Skeletal muscle tissue (tissue), 4 donors: ENCODE data around the gene PEX10. TPM values are rescaled to one million over a fixed set of nuclear protein-coding genes. Genes with fewer than 3 reads are reported as not detected.
"Not testable (repeated sequence)": the region's sequence is repeated elsewhere in the genome, so short reads cannot be mapped to it uniquely, and the experiment has no call there.

ENCODE experiments used
- H3K27ac ChIP-seq: one replicate; pipeline ENCODE4 v1.7.0; 2013; ENCODE audit warnings: mild to moderate bottlenecking, low read depth, low read length, inconsistent platforms
- H3K27me3 ChIP-seq, 3 donors: one replicate each; pipeline ENCODE4 v1.7.0; 2013; ENCODE audit warnings: low read length in 3 of 3; ENCODE audit not compliant: control insufficient read depth in 3 of 3, insufficient read depth in 3 of 3
- H3K36me3 ChIP-seq, 3 donors: one replicate each; pipeline ENCODE4 v1.7.0; 2013; ENCODE audit warnings: low read length in 3 of 3; ENCODE audit not compliant: control insufficient read depth in 3 of 3, insufficient read depth in 3 of 3
- H3K4me1 ChIP-seq, 3 donors: one replicate each; pipeline ENCODE4 v1.7.0; 2013; ENCODE audit warnings: low read length in 3 of 3, mild to moderate bottlenecking in 3 of 3; ENCODE audit not compliant: control insufficient read depth in 3 of 3, insufficient read depth in 3 of 3
- H3K4me3 ChIP-seq, 3 donors: one replicate each; pipeline ENCODE4 v1.7.0; 2013; ENCODE audit warnings: low read length in 3 of 3
- H3K9ac ChIP-seq, 3 donors: one replicate each; pipeline ENCODE4 v1.7.0; 2013; ENCODE audit warnings: low read length in 3 of 3, mild to moderate bottlenecking in 3 of 3, moderate library complexity in 2 of 3, low read depth in 1 of 3
- H3K9me3 ChIP-seq, 3 donors: one replicate each; pipeline ENCODE4 v1.7.0; 2013; ENCODE audit warnings: low read length in 3 of 3; ENCODE audit not compliant: control insufficient read depth in 3 of 3
- total RNA-seq: library from RNA; depleted of rRNA; stranded (reverse); fragments of >200 nt; gene quantifications from one replicate; pipeline ENCODE4 v1.2.3, GENCODE V29; 2014
- donor health status: Osteomylitis.

Gene PEX10
- total RNA-seq, 1 donor from 2014 or later, result 27.1 TPM

GRCh38 chr1:2444138-2444591, 31.8 kb upstream of the PEX10 start:
- Histone ChIP-seq H3K4me1 (peaks cover 0 to 2% (median 0%) of the 10 kb centered on the region in 3 donors), H3K36me3 (no peaks in the 10 kb centered on the region), H3K4me3 (no peak overlapping the region), H3K9ac (no peak overlapping the region), H3K9me3 (no peaks in the 10 kb centered on the region), H3K27ac (no peak overlapping the region), H3K27me3 (peaks cover 62 to 69% (median 64%) of the 10 kb centered on the region in 3 donors)

- no peak overlapping the region for H3K4me3 ChIP-seq
- peaks cover 60 to 71% (median 65%) of the 10 kb centered on the region in 3 donors for H3K27me3 ChIP-seq
- H3K9ac ChIP-seq, result no peak overlapping the region
Observed at GRCh38 chr1:2443277-2444137, 31.1 kb upstream of the PEX10 start.

GRCh38 chr1:2442661-2443060, 30.3 kb upstream of the PEX10 start:
- H3K36me3 ChIP-seq, result no peaks in the 10 kb centered on the region
- H3K4me3 ChIP-seq, result no peak overlapping the region
- peaks cover 0 to 2% (median 0%) of the 10 kb centered on the region in 3 donors for H3K4me1 ChIP-seq
- no peak overlapping the region for H3K27ac ChIP-seq
- H3K9ac ChIP-seq, result no peak overlapping the region
- H3K9me3 ChIP-seq, result no peaks in the 10 kb centered on the region
- H3K27me3 ChIP-seq, result peaks cover 60 to 68% (median 65%) of the 10 kb centered on the region in 3 donors

More at GRCh38 chr1:2443277-2444137, 31.1 kb upstream of the PEX10 start:
- Histone ChIP-seq H3K9me3 (no peaks in the 10 kb centered on the region), H3K27ac (no peak overlapping the region), H3K36me3 (no peaks in the 10 kb centered on the region), H3K4me1 (peaks cover 0 to 2% (median 0%) of the 10 kb centered on the region in 3 donors)

GRCh38 chr1:2441746-2442145, 29.4 kb upstream of the PEX10 start:
- H3K36me3 ChIP-seq, result no peaks in the 10 kb centered on the region
- no peaks in the 10 kb centered on the region for H3K9me3 ChIP-seq
- peaks cover 53 to 62% (median 60%) of the 10 kb centered on the region in 3 donors for H3K27me3 ChIP-seq
- H3K9ac ChIP-seq, result no peak overlapping the region
- H3K4me1 ChIP-seq, result peaks cover 0 to 2% (median 0%) of the 10 kb centered on the region in 3 donors
- H3K4me3 ChIP-seq, result no peak overlapping the region
- no peak overlapping the region for H3K27ac ChIP-seq

- not testable (repeated sequence) for H3K9ac ChIP-seq, H3K9me3 ChIP-seq, H3K4me3 ChIP-seq, H3K36me3 ChIP-seq, H3K4me1 ChIP-seq, H3K27ac ChIP-seq
- peaks cover 42 to 57% (median 55%) of the 10 kb centered on the region in 3 donors for H3K27me3 ChIP-seq
Observed at GRCh38 chr1:2440346-2440745, 28.0 kb upstream of the PEX10 start.

- Histone ChIP-seq H3K9me3 (no peaks in the 10 kb centered on the region), H3K36me3 (no peaks in the 10 kb centered on the region), H3K9ac (no peak overlapping the region), H3K4me3 (no peak overlapping the region), H3K27me3 (peaks cover 36 to 56% (median 50%) of the 10 kb centered on the region in 3 donors), H3K4me1 (peaks cover 0 to 2% (median 0%) of the 10 kb centered on the region in 3 donors), H3K27ac (no peak overlapping the region)
Observed at GRCh38 chr1:2439369-2439768, 27.0 kb upstream of the PEX10 start.

- Histone ChIP-seq H3K4me1 (peaks cover 0 to 2% (median 0%) of the 10 kb centered on the region in 3 donors), H3K36me3 (no peaks in the 10 kb centered on the region), H3K9ac (no peak overlapping the region), H3K27me3 (peaks cover 36 to 58% (median 50%) of the 10 kb centered on the region in 3 donors), H3K9me3 (no peaks in the 10 kb centered on the region), H3K4me3 (no peak overlapping the region), H3K27ac (no peak overlapping the region)
Observed at GRCh38 chr1:2438641-2439040, 26.3 kb upstream of the PEX10 start.

- no peak overlapping the region for H3K27ac ChIP-seq
- peaks cover 0 to 2% (median 0%) of the 10 kb centered on the region in 3 donors for H3K4me1 ChIP-seq
- no peaks in the 10 kb centered on the region for H3K36me3 ChIP-seq
- H3K9me3 ChIP-seq, result no peaks in the 10 kb centered on the region
- peaks cover 38 to 61% (median 55%) of the 10 kb centered on the region in 3 donors for H3K27me3 ChIP-seq
- H3K4me3 ChIP-seq, result no peak overlapping the region
- no peak overlapping the region for H3K9ac ChIP-seq
Observed at GRCh38 chr1:2438038-2438437, 25.7 kb upstream of the PEX10 start.

GRCh38 chr1:2437617-2438016, 25.3 kb upstream of the PEX10 start:
- peaks cover 38 to 61% (median 55%) of the 10 kb centered on the region in 3 donors for H3K27me3 ChIP-seq
- H3K4me1 ChIP-seq, result no peaks in the 10 kb centered on the region
- no peaks in the 10 kb centered on the region for H3K9me3 ChIP-seq
- H3K9ac ChIP-seq, result no peak overlapping the region
- no peak overlapping the region for H3K4me3 ChIP-seq
- no peaks in the 10 kb centered on the region for H3K36me3 ChIP-seq
- H3K27ac ChIP-seq, result no peak overlapping the region

GRCh38 chr1:2436876-2437275, 24.5 kb upstream of the PEX10 start:
- no peak overlapping the region for H3K9ac ChIP-seq
- H3K4me3 ChIP-seq, result no peak overlapping the region
- H3K4me1 ChIP-seq, result no peaks in the 10 kb centered on the region
- no peaks in the 10 kb centered on the region for H3K9me3 ChIP-seq
- H3K27me3 ChIP-seq, result peaks cover 38 to 61% (median 49%) of the 10 kb centered on the region in 3 donors
- H3K36me3 ChIP-seq, result no peaks in the 10 kb centered on the region
- H3K27ac ChIP-seq, result no peak overlapping the region
